ENCODE measurements around the gene GATAD1. TPM values are rescaled to one million over a fixed set of nuclear protein-coding genes. Genes with fewer than 3 reads are reported as not detected.

Gene GATAD1
- total and polyA plus RNA-seq, 2 of the 4 experiments (the other 2 are of a cell fraction) = 9.3 to 15.2 TPM

- no peak; the same call in 1 of the 2 replicates for ATAC-seq (ENCODE audit: low read depth)
- no peaks in the 10 kb centered on the region for H4K20me1 ChIP-seq (ENCODE audit: insufficient read depth, low read length)
- no peak overlapping the region for H2BK15ac ChIP-seq (ENCODE audit: low read depth, low read length)
- no peak overlapping the region for H4K5ac ChIP-seq (ENCODE audit: low read depth, low read length)
- no peak for DNase-seq
- H3K4me1 ChIP-seq (ENCODE audit: control insufficient read depth, insufficient read depth, low read length) = no peaks in the 10 kb centered on the region
- ChIA-PET POLR2A (ENCODE audit: unreplicated experiment) (no interaction called here), CTCF (no interaction called here)
- H4K91ac ChIP-seq (ENCODE audit: insufficient read depth, low read depth, low read length) = no peak overlapping the region
- H3K9ac ChIP-seq (ENCODE audit: low read depth, low read length) = no peak overlapping the region
- H3K27ac ChIP-seq (ENCODE audit: insufficient read depth, low read length) = no peak overlapping the region
- no peak overlapping the region for H2BK20ac ChIP-seq (ENCODE audit: low read depth, low read length)
- H2BK120ac ChIP-seq (ENCODE audit: low read depth, low read length) = no peak overlapping the region
- no peak overlapping the region for H3K18ac ChIP-seq (ENCODE audit: low read depth, low read length)
- no peak overlapping the region for H3K4me2 ChIP-seq (ENCODE audit: low read depth, low read length)
- dilution Hi-C loops (cut with HindIII; ENCODE audit: low sequenced_read_pairs, unreplicated experiment) = no loop called here
- in situ Hi-C loops (cut with MboI; ENCODE audit: low sequenced_read_pairs) = no loop called here
- no peak overlapping the region for H3K23ac ChIP-seq (ENCODE audit: low read depth, low read length)
- intact Hi-C loops (cut with micrococcal nuclease) = no loop called here
- H3K9me3 ChIP-seq (ENCODE audit: control insufficient read depth, insufficient read depth, low read length) = no peaks in the 10 kb centered on the region
- H3K36me3 ChIP-seq (ENCODE audit: control insufficient read depth, insufficient read depth, low read length) = peaks cover 12% of the 10 kb centered on the region
- BruUV-seq (replicated peaks) = no TSS peak
- H3K4me3 ChIP-seq (ENCODE audit: insufficient read depth, low read depth, low read length) = no peak overlapping the region
- H3K56ac ChIP-seq (ENCODE audit: extremely low read depth, insufficient read depth, low read length) = no peak overlapping the region
- no peak overlapping the region for H2AFZ ChIP-seq (replicated peaks; ENCODE audit: low read length, poor library complexity)
- H3K27me3 ChIP-seq (ENCODE audit: control insufficient read depth, insufficient read depth, low read length) = no peaks in the 10 kb centered on the region
- H2AK5ac ChIP-seq (ENCODE audit: low read depth, low read length) = no peak overlapping the region
- no CpG with 5 or more reads among the region's 2 CpGs for WGBS, 2 experiments (ENCODE audit: extremely low coverage in 2 of 2, insufficient read length in 1 of 2)
- H4K8ac ChIP-seq (ENCODE audit: low read depth in 2 of 2, low read length in 2 of 2) = no peak overlapping the region
- H3K4ac ChIP-seq (ENCODE audit: low read depth, low read length) = no peak overlapping the region
- no peak overlapping the region for H2AK9ac ChIP-seq (replicated peaks; ENCODE audit: low read depth, low read length, poor library complexity)
- no peak overlapping the region for H2BK5ac ChIP-seq (ENCODE audit: low read depth, low read length, poor library complexity, severe bottlenecking)
- H3K9me1 ChIP-seq (ENCODE audit: insufficient read depth, low read length) = peaks cover 4% of the 10 kb centered on the region; the same call in 1 of the 2 replicates
- H3K14ac ChIP-seq (replicated peaks; ENCODE audit: low read depth, low read length) = no peak overlapping the region
- TF ChIP-seq FOS (IDR thresholded peaks at IDR 0.05; ENCODE audit: low read depth, low read length) (no peak), CTCF (conservative IDR thresholded peaks at IDR 0.05; ENCODE audit: low read depth, low read length) (no peak), RFX5 (IDR thresholded peaks at IDR 0.05; ENCODE audit: low read depth, low read length) (no peak), MAZ (IDR thresholded peaks at IDR 0.05; ENCODE audit: borderline replicate concordance, low read depth, low read length) (no peak)
- no peaks in the 10 kb centered on the region for H3K79me1 ChIP-seq (ENCODE audit: low read depth in 1 of 2, low read length in 2 of 2)
Observed at GRCh38 chr7:92485267-92485892, 38.1 kb downstream of the GATAD1 start.
